ENCODE data around the gene KCNN3. TPM values are rescaled to one million over a fixed set of nuclear protein-coding genes. Genes with fewer than 3 reads are reported as not detected.
A peak's percentile ranks its signal among the peaks of the same experiment; 100 is the strongest.

The KCNN3 gene
- total RNA-seq, 1 experiment from 2014 or later, result 1.3 TPM

GRCh38 chr1:154809436-154810413 lies 60.4 kb downstream of the KCNN3 start (continued):
- no peak for TF ChIP-seq ZNF263 (CRISPR knock-in tag; IDR thresholded peaks at IDR 0.05; ENCODE audit: low read depth)
- TF ChIP-seq FOXK1 (CRISPR knock-in tag; IDR thresholded peaks at IDR 0.05), result no peak
- TF ChIP-seq NFATC4 (CRISPR knock-in tag; IDR thresholded peaks at IDR 0.05), result no peak
- no peak for TF ChIP-seq JAZF1 (CRISPR knock-in tag; IDR thresholded peaks at IDR 0.05)
- TF ChIP-seq SOX15 (CRISPR knock-in tag; IDR thresholded peaks at IDR 0.05), result no peak
- no peak for TF ChIP-seq PRDM15 (CRISPR knock-in tag; IDR thresholded peaks at IDR 0.05)
- TF ChIP-seq CREM (CRISPR knock-in tag; IDR thresholded peaks at IDR 0.05), result no peak
- no peak for TF ChIP-seq ESRRA (CRISPR knock-in tag; IDR thresholded peaks at IDR 0.05; ENCODE audit: borderline replicate concordance)

GRCh38 chr1:154808909-154809262 lies 61.2 kb downstream of the KCNN3 start:
- DNase-seq (ENCODE audit: low spot score) (no peak), ATAC-seq (no peak)
- H3K36me3 Mint-ChIP-seq, result no peaks in the 10 kb centered on the region
- POLR2A ChIA-PET, result interaction anchor here (0.6 to 0.7 kb wide), 2 partner anchors 43 to 144 kb away, joined by 3 to 4 read pairs; no protein-coding TSS in a partner anchor
- H3K27me3 Mint-ChIP-seq (ENCODE audit: low read depth), result no peaks in the 10 kb centered on the region; the same call in 1 of the 2 replicates
- no peak overlapping the region for H3K4me3 Mint-ChIP-seq
- no peak for TF ChIP-seq AFF4 (CRISPR knock-in tag; IDR thresholded peaks at IDR 0.05; ENCODE audit: borderline replicate concordance)
- no peak for TF ChIP-seq NFATC4 (CRISPR knock-in tag; IDR thresholded peaks at IDR 0.05)
- TF ChIP-seq USF1 (CRISPR knock-in tag; IDR thresholded peaks at IDR 0.05), result no peak
- peaks cover 42% of the 10 kb centered on the region for H3K4me1 Mint-ChIP-seq
- no peak overlapping the region for H3K27ac Mint-ChIP-seq
- CTCF ChIA-PET, result interaction anchor here (0.9 to 4.5 kb wide), 3 partner anchors 11 to 67 kb away, joined by 3 to 24 read pairs (median 4); no protein-coding TSS in a partner anchor
- H3K9me3 Mint-ChIP-seq, result no peaks in the 10 kb centered on the region

GRCh38 chr1:154808261-154808908 lies 61.7 kb downstream of the KCNN3 start:
- ChIA-PET CTCF (interaction anchor here (0.8 to 4.5 kb wide), 5 partner anchors 12 to 70 kb away, joined by 3 to 24 read pairs (median 4); no protein-coding TSS in a partner anchor), POLR2A (interaction anchor here (0.6 kb wide), 1 partner anchor 44 kb away, joined by 4 read pairs; no protein-coding TSS in a partner anchor)
- Mint-ChIP-seq H3K36me3 (no peaks in the 10 kb centered on the region), H3K4me3 (no peak overlapping the region), H3K27ac (no peak overlapping the region), H3K4me1 (peaks cover 37% of the 10 kb centered on the region), H3K9me3 (no peaks in the 10 kb centered on the region), H3K27me3 (ENCODE audit: low read depth) (no peaks in the 10 kb centered on the region; the same call in 1 of the 2 replicates)
- TF ChIP-seq ZNF396 (CRISPR knock-in tag; IDR thresholded peaks at IDR 0.05; ENCODE audit: borderline replicate concordance) (no peak), ZSCAN18 (CRISPR knock-in tag; IDR thresholded peaks at IDR 0.05) (no peak), NFE2L1 (CRISPR knock-in tag; IDR thresholded peaks at IDR 0.05) (no peak), IRF2 (CRISPR knock-in tag; IDR thresholded peaks at IDR 0.05; ENCODE audit: borderline replicate concordance, low read depth) (no peak), TEAD4 (CRISPR knock-in tag; IDR thresholded peaks at IDR 0.05) (no peak)
- ATAC-seq (peak; percentile 69), DNase-seq (ENCODE audit: low spot score) (no peak)

Data from WTC11 (cell line).